ENCODE results near the gene TEF. TPM values are rescaled to one million over a fixed set of nuclear protein-coding genes. Genes with fewer than 3 reads are reported as not detected.

Gene TEF
- total and polyA plus RNA-seq, 5 donors from 2014 or later, result 4.6 to 9.4 (median 5.4) TPM

DNA sequence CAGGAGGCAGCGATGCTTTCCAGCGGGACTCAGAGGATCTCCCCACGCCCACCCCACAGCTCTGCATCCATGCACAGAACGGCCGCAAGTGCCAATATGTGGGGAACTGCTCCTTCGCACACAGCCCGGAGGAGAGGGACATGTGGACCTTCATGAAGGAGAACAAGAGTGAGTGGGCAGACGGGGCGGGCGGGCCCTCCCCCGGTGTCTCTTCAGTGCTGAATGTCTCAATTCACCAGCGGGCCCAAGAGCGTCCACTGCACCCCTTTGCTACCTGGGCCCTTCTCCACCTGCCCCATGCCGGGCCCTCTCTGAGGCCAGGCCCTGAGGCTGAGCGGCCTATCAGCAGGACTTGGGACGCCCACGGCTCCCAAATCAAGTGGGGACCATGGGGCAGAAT, 25.8 kb upstream of the TEF start:
- H3K27me3 Mint-ChIP-seq, result peaks cover 4% of the 10 kb centered on the region
- peaks cover 0 to 2% (median under 1%) of the 10 kb centered on the region in 4 donors for H3K4me1 Mint-ChIP-seq
- H3K4me1 ChIP-seq (ENCODE audit: control insufficient read depth, insufficient read depth, low read length, poor library complexity, severe bottlenecking), result no peaks in the 10 kb centered on the region
- peaks cover 13% of the 10 kb centered on the region for H3K36me3 Mint-ChIP-seq
- DNase-seq, result no peak
- H3K27ac ChIP-seq (ENCODE audit: insufficient read depth, low read length, poor library complexity, severe bottlenecking), result no peak overlapping the region
- H3K9me3 ChIP-seq (ENCODE audit: control insufficient read depth in 2 of 2, low read length in 2 of 2), result no peaks in the 10 kb centered on the region
- H3K4me3 ChIP-seq (ENCODE audit: low read depth, low read length), result no peak overlapping the region
- no peak for ATAC-seq (ENCODE audit: low read depth in 2 of 2)
- H3K27me3 ChIP-seq (ENCODE audit: control insufficient read depth, insufficient read depth, low read length), result no peaks in the 10 kb centered on the region
- no peak overlapping the region for H3K4me3 Mint-ChIP-seq
- H3K27ac Mint-ChIP-seq, result no peak overlapping the region
- H3K9me3 Mint-ChIP-seq, result peaks cover 0 to 1% (median 0%) of the 10 kb centered on the region in 7 donors
- H3K36me3 ChIP-seq (ENCODE audit: control insufficient read depth, insufficient read depth, low read length), result peaks cover 29% of the 10 kb centered on the region

DNA sequence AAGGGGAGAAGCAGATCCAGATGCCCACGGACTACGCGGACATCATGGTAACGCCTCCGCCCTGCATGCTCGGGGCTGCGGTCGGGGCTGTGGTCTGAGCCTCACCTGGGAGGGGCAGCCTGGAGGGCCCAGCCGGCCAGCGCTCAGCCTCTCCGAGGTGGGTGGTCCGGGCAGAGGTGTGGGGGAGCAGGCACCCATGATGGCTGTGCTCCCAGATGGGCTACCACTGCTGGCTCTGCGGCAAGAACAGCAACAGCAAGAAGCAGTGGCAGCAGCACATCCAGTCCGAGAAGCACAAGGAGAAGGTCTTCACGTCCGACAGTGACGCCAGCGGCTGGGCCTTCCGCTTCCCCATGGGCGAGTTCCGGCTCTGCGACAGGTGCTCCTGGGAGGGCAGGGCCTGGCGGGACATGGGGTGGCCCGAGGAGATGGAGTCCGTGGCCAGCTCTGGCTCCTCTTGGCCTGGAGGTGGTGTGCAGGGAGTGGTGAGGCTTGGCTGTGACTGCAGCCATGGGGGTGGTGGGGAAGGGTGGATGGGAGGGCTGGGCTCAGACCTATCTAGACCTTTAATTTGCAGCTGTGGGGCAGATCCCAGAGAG, 25.2 kb upstream of the TEF start:
- Mint-ChIP-seq H3K36me3 (peaks cover 13% of the 10 kb centered on the region), H3K9me3 (peaks cover 0 to 1% (median 0%) of the 10 kb centered on the region in 7 donors), H3K27ac (no peak overlapping the region), H3K4me1 (peaks cover 0 to 2% (median under 1%) of the 10 kb centered on the region in 4 donors), H3K27me3 (peaks cover 4% of the 10 kb centered on the region), H3K4me3 (no peak overlapping the region)
- no peaks in the 10 kb centered on the region for H3K27me3 ChIP-seq (ENCODE audit: control insufficient read depth, insufficient read depth, low read length)
- no peak overlapping the region for H3K27ac ChIP-seq (ENCODE audit: insufficient read depth, low read length, poor library complexity, severe bottlenecking)
- DNase-seq (no peak), ATAC-seq (ENCODE audit: low read depth in 2 of 2) (peak in 1 of 2 donors; percentile 13)
- H3K36me3 ChIP-seq (ENCODE audit: control insufficient read depth, insufficient read depth, low read length), result peaks cover 23% of the 10 kb centered on the region
- no peaks in the 10 kb centered on the region for H3K4me1 ChIP-seq (ENCODE audit: control insufficient read depth, insufficient read depth, low read length, poor library complexity, severe bottlenecking)
- no peak overlapping the region for H3K4me3 ChIP-seq (ENCODE audit: low read depth, low read length)
- H3K9me3 ChIP-seq (ENCODE audit: control insufficient read depth in 2 of 2, low read length in 2 of 2), result no peaks in the 10 kb centered on the region

DNA sequence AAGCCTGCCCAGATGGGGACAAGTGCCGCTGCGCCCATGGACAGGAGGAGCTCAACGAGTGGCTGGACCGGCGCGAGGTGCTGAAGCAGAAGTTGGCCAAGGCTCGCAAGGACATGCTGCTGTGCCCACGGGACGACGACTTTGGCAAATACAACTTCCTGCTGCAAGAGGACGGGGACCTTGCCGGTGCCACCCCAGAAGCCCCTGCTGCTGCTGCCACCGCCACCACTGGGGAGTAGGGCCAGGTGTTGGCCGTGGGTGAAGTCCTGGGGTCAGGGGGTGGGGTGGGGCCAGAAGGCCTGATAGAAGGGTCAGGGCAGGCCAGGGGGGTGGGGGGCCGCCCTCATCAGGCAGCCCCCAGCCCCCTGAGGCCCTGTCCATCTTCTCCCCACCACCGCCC, 24.6 kb upstream of the TEF start:
- no peak for ATAC-seq (ENCODE audit: low read depth in 2 of 2)
- DNase-seq, result no peak
- Histone ChIP-seq H3K4me3 (ENCODE audit: low read depth, low read length) (no peak overlapping the region), H3K27me3 (ENCODE audit: control insufficient read depth, insufficient read depth, low read length) (no peaks in the 10 kb centered on the region), H3K27ac (ENCODE audit: insufficient read depth, low read length, poor library complexity, severe bottlenecking) (no peak overlapping the region), H3K9me3 (ENCODE audit: control insufficient read depth in 2 of 2, low read length in 2 of 2) (no peaks in the 10 kb centered on the region), H3K36me3 (ENCODE audit: control insufficient read depth, insufficient read depth, low read length) (peaks cover 19% of the 10 kb centered on the region), H3K4me1 (ENCODE audit: control insufficient read depth, insufficient read depth, low read length, poor library complexity, severe bottlenecking) (no peaks in the 10 kb centered on the region)
- H3K27me3 Mint-ChIP-seq, result peaks cover 4% of the 10 kb centered on the region
- peaks cover 10% of the 10 kb centered on the region for H3K36me3 Mint-ChIP-seq
- peaks cover 0 to 1% (median 0%) of the 10 kb centered on the region in 7 donors for H3K9me3 Mint-ChIP-seq
- H3K4me1 Mint-ChIP-seq, result peaks cover 0 to 2% (median under 1%) of the 10 kb centered on the region in 4 donors
- no peak overlapping the region for H3K27ac Mint-ChIP-seq
- H3K4me3 Mint-ChIP-seq, result no peak overlapping the region

DNA sequence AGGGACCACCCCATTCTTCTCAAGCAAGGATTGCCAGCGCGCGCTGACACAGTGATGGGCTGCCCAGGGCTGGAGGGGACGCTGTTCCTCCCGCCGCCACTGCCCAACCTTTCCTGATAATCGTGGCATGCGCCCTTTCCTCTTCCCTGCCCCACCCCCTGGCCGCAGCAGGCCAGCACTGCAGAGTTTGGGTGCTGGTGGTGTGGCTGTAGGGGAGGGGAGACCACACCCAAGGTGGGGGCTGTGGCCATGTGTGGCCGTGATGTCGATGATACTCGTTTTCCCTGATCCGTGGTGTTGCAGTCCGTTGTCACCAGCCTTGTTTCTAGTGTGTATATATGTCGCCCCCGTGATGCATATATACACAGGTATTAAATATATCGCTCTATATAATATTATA, 22.8 kb upstream of the TEF start:
- Histone ChIP-seq H3K4me3 (ENCODE audit: low read depth, low read length) (no peak overlapping the region), H3K9me3 (ENCODE audit: control insufficient read depth in 2 of 2, low read length in 2 of 2) (no peaks in the 10 kb centered on the region), H3K36me3 (ENCODE audit: control insufficient read depth, insufficient read depth, low read length) (peaks cover 8% of the 10 kb centered on the region), H3K27ac (ENCODE audit: insufficient read depth, low read length, poor library complexity, severe bottlenecking) (no peak overlapping the region), H3K27me3 (ENCODE audit: control insufficient read depth, insufficient read depth, low read length) (no peaks in the 10 kb centered on the region), H3K4me1 (ENCODE audit: control insufficient read depth, insufficient read depth, low read length, poor library complexity, severe bottlenecking) (no peaks in the 10 kb centered on the region)
- Mint-ChIP-seq H3K4me3 (no peak overlapping the region), H3K4me1 (peaks cover 0 to 2% (median under 1%) of the 10 kb centered on the region in 4 donors), H3K9me3 (peaks cover 0 to 1% (median 0%) of the 10 kb centered on the region in 7 donors), H3K36me3 (peaks cover 3% of the 10 kb centered on the region), H3K27me3 (peaks cover 8% of the 10 kb centered on the region), H3K27ac (no peak overlapping the region)
- no peak for DNase-seq
- ATAC-seq (ENCODE audit: low read depth in 2 of 2), result no peak

DNA sequence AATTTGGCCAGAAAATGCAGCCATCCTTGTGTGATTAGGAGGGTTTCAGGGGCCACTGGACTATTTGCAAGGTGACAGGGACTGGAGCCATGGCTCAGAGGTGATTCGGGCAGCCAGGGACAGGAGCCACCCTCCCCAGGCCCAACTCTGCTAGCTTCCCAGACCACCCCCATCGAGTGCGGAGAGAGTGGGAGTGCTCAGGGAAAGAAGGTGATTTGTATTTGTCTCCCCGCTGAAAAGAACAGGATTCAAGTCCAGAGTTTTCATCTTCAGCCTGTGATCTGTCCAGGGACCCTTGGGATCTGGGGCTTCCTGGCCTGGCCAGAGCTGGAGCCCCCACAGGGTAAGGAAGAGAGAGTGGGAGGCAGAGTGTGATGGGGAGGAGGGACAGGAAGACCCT, 22.4 kb upstream of the TEF start:
- peaks cover 6% of the 10 kb centered on the region for H3K36me3 ChIP-seq (ENCODE audit: control insufficient read depth, insufficient read depth, low read length)
- no peaks in the 10 kb centered on the region for H3K9me3 ChIP-seq (ENCODE audit: control insufficient read depth in 2 of 2, low read length in 2 of 2)
- no peak overlapping the region for H3K4me3 ChIP-seq (ENCODE audit: low read depth, low read length)
- H3K27ac ChIP-seq (ENCODE audit: insufficient read depth, low read length, poor library complexity, severe bottlenecking), result no peak overlapping the region
- DNase-seq (no peak), ATAC-seq (ENCODE audit: low read depth in 2 of 2) (no peak)
- no peaks in the 10 kb centered on the region for H3K27me3 ChIP-seq (ENCODE audit: control insufficient read depth, insufficient read depth, low read length)
- Mint-ChIP-seq H3K36me3 (peaks cover under 1% of the 10 kb centered on the region), H3K27me3 (peaks cover 8% of the 10 kb centered on the region), H3K9me3 (peaks cover 0 to 3% (median 0%) of the 10 kb centered on the region in 7 donors), H3K4me1 (peaks cover 0 to 2% (median 0%) of the 10 kb centered on the region in 4 donors), H3K27ac (no peak overlapping the region), H3K4me3 (no peak overlapping the region)
- no peaks in the 10 kb centered on the region for H3K4me1 ChIP-seq (ENCODE audit: control insufficient read depth, insufficient read depth, low read length, poor library complexity, severe bottlenecking)

DNA sequence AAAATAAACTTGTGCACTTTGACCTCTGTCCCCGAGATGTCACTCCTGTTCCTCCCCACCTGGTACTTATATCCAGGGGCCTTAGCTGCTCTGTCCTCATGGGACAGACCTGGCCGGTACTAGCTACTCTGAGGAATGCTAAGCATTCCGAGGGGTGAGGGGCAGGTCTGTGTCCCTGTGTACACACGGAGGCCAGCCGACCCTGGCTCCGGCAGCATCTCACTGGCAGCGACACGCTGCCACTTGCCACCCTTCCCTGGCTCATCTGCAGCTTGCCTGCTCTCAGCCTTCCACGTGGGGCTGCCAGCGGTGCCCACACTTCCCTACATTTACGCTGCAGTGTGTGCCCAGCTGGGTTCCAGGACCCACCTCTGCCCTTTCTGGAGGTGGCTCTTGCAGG, 21.6 kb upstream of the TEF start:
- Mint-ChIP-seq H3K4me3 (no peak overlapping the region), H3K9me3 (peaks cover 0 to 3% (median 0%) of the 10 kb centered on the region in 7 donors), H3K27ac (peak overlapping the region in 1 of 3 donors; percentile 87), H3K36me3 (no peaks in the 10 kb centered on the region), H3K4me1 (no peaks in the 10 kb centered on the region), H3K27me3 (peaks cover 8% of the 10 kb centered on the region)
- no peaks in the 10 kb centered on the region for H3K4me1 ChIP-seq (ENCODE audit: control insufficient read depth, insufficient read depth, low read length, poor library complexity, severe bottlenecking)
- DNase-seq, result no peak
- no peaks in the 10 kb centered on the region for H3K9me3 ChIP-seq (ENCODE audit: control insufficient read depth in 2 of 2, low read length in 2 of 2)
- H3K27ac ChIP-seq (ENCODE audit: insufficient read depth, low read length, poor library complexity, severe bottlenecking), result no peak overlapping the region
- no peak for ATAC-seq (ENCODE audit: low read depth in 2 of 2)
- H3K27me3 ChIP-seq (ENCODE audit: control insufficient read depth, insufficient read depth, low read length), result no peaks in the 10 kb centered on the region
- no peak overlapping the region for H3K4me3 ChIP-seq (ENCODE audit: low read depth, low read length)
- H3K36me3 ChIP-seq (ENCODE audit: control insufficient read depth, insufficient read depth, low read length), result peaks cover 6% of the 10 kb centered on the region

DNA sequence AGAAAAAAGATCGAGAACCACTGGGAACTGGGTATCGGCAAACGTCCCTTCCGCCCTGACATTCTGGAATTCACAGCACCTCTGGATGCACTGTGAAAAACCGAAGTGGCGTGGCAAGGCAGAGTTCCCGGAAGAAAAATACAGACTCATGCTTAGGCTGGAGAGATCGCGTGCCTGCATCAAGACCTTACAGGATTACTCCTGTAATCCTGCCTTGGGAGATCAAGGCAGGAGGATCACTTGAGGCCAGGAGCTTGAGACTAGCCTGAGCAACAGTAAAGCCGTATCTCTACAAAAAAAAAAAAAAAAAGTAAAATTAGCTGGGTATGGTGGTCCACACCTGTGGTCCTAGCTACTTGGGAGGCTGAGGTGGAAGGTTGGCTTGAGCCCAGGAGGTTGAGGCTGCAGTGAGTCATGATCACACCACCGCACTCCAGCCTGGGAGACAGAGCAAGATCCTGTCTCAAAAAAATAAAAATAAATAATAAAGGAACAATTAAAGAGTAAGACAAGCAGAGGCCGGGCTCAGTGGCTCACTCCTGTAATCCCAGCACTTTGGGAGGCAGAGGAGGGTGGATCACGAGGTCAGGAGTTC, 19.9 kb upstream of the TEF start:
- ATAC-seq (ENCODE audit: low read depth in 2 of 2) (no peak), DNase-seq (no peak)
- H3K9me3 ChIP-seq (ENCODE audit: control insufficient read depth in 2 of 2, low read length in 2 of 2), result no peaks in the 10 kb centered on the region
- H3K36me3 Mint-ChIP-seq, result no peaks in the 10 kb centered on the region
- H3K4me3 Mint-ChIP-seq, result no peak overlapping the region
- H3K9me3 Mint-ChIP-seq, result peaks cover 0 to 3% (median 0%) of the 10 kb centered on the region in 7 donors
- H3K4me1 Mint-ChIP-seq, result no peaks in the 10 kb centered on the region
- peaks cover 1% of the 10 kb centered on the region for H3K4me1 ChIP-seq (ENCODE audit: control insufficient read depth, insufficient read depth, low read length, poor library complexity, severe bottlenecking)
- H3K27ac ChIP-seq (ENCODE audit: insufficient read depth, low read length, poor library complexity, severe bottlenecking), result no peak overlapping the region
- H3K4me3 ChIP-seq (ENCODE audit: low read depth, low read length), result no peak overlapping the region
- H3K27me3 Mint-ChIP-seq, result peaks cover 8% of the 10 kb centered on the region
- H3K27me3 ChIP-seq (ENCODE audit: control insufficient read depth, insufficient read depth, low read length), result no peaks in the 10 kb centered on the region
- H3K27ac Mint-ChIP-seq, result peak overlapping the region in 1 of 3 donors; percentile 66
- peaks cover 1% of the 10 kb centered on the region for H3K36me3 ChIP-seq (ENCODE audit: control insufficient read depth, insufficient read depth, low read length)

DNA sequence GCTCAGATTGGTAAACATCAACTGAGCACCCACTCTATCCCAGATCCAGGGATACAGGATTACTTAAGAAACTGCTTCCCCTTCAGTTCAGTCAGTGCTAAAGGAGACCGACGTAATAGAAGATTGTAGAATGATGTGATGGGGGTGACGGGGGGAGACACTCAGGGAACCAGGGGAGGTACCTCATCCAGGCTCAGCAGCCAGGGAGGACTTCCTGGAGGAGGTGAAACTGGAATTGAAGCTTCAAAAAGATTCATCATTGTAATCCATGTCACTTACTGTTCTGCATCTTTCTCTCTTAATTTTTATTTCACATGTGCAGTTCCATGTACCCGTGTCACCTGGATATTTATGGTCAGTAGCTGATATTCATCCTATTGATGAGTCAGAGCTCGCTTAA, 19.1 kb upstream of the TEF start:
- H3K4me3 ChIP-seq (ENCODE audit: low read depth, low read length), result no peak overlapping the region
- DNase-seq (no peak), ATAC-seq (ENCODE audit: low read depth in 2 of 2) (no peak)
- H3K27ac Mint-ChIP-seq, result no peak overlapping the region
- H3K27ac ChIP-seq (ENCODE audit: insufficient read depth, low read length, poor library complexity, severe bottlenecking), result no peak overlapping the region
- peaks cover 8% of the 10 kb centered on the region for H3K27me3 Mint-ChIP-seq
- no peaks in the 10 kb centered on the region for H3K9me3 ChIP-seq (ENCODE audit: control insufficient read depth in 2 of 2, low read length in 2 of 2)
- no peaks in the 10 kb centered on the region for H3K27me3 ChIP-seq (ENCODE audit: control insufficient read depth, insufficient read depth, low read length)
- no peak overlapping the region for H3K4me3 Mint-ChIP-seq
- H3K4me1 Mint-ChIP-seq, result no peaks in the 10 kb centered on the region
- H3K4me1 ChIP-seq (ENCODE audit: control insufficient read depth, insufficient read depth, low read length, poor library complexity, severe bottlenecking), result peaks cover 4% of the 10 kb centered on the region
- peaks cover 0 to 3% (median 0%) of the 10 kb centered on the region in 7 donors for H3K9me3 Mint-ChIP-seq
- no peaks in the 10 kb centered on the region for H3K36me3 ChIP-seq (ENCODE audit: control insufficient read depth, insufficient read depth, low read length)
- no peaks in the 10 kb centered on the region for H3K36me3 Mint-ChIP-seq

All from CD4-positive, CD25-positive, alpha-beta regulatory T cell (primary cell).